Skeletal muscle tissue (tissue), 4 donors: ENCODE data around the gene EPHA7. TPM values are rescaled to one million over a fixed set of nuclear protein-coding genes. Genes with fewer than 3 reads are reported as not detected.

Source experiments
- H3K27ac ChIP-seq: one replicate; pipeline ENCODE4 v1.7.0; 2013; ENCODE audit warnings: mild to moderate bottlenecking, low read depth, low read length, inconsistent platforms
- H3K27me3 ChIP-seq, 3 donors: one replicate each; pipeline ENCODE4 v1.7.0; 2013; ENCODE audit warnings: low read length in 3 of 3; ENCODE audit not compliant: control insufficient read depth in 3 of 3, insufficient read depth in 3 of 3
- H3K36me3 ChIP-seq, 3 donors: one replicate each; pipeline ENCODE4 v1.7.0; 2013; ENCODE audit warnings: low read length in 3 of 3; ENCODE audit not compliant: control insufficient read depth in 3 of 3, insufficient read depth in 3 of 3
- H3K4me1 ChIP-seq, 3 donors: one replicate each; pipeline ENCODE4 v1.7.0; 2013; ENCODE audit warnings: low read length in 3 of 3, mild to moderate bottlenecking in 3 of 3; ENCODE audit not compliant: control insufficient read depth in 3 of 3, insufficient read depth in 3 of 3
- H3K4me3 ChIP-seq, 3 donors: one replicate each; pipeline ENCODE4 v1.7.0; 2013; ENCODE audit warnings: low read length in 3 of 3
- H3K9ac ChIP-seq, 3 donors: one replicate each; pipeline ENCODE4 v1.7.0; 2013; ENCODE audit warnings: low read length in 3 of 3, mild to moderate bottlenecking in 3 of 3, moderate library complexity in 2 of 3, low read depth in 1 of 3
- H3K9me3 ChIP-seq, 3 donors: one replicate each; pipeline ENCODE4 v1.7.0; 2013; ENCODE audit warnings: low read length in 3 of 3; ENCODE audit not compliant: control insufficient read depth in 3 of 3
- total RNA-seq: library from RNA; depleted of rRNA; stranded (reverse); fragments of >200 nt; gene quantifications from one replicate; pipeline ENCODE4 v1.2.3, GENCODE V29; 2014
- donor health status: Osteomylitis.

The EPHA7 gene
- total RNA-seq, 1 donor from 2014 or later = 8.4 TPM

GRCh38 chr6:93337772-93338394 lies 81.5 kb downstream of the EPHA7 start:
- no peaks in the 10 kb centered on the region for H3K36me3 ChIP-seq
- H3K4me3 ChIP-seq = no peak overlapping the region
- no peak overlapping the region for H3K27ac ChIP-seq
- no peaks in the 10 kb centered on the region for H3K27me3 ChIP-seq
- H3K9me3 ChIP-seq = no peaks in the 10 kb centered on the region
- H3K4me1 ChIP-seq = no peaks in the 10 kb centered on the region
- no peak overlapping the region for H3K9ac ChIP-seq

- no peaks in the 10 kb centered on the region for H3K4me1 ChIP-seq
- no peaks in the 10 kb centered on the region for H3K36me3 ChIP-seq
- no peaks in the 10 kb centered on the region for H3K9me3 ChIP-seq
- no peak overlapping the region for H3K4me3 ChIP-seq
- H3K27ac ChIP-seq = no peak overlapping the region
- H3K27me3 ChIP-seq = no peaks in the 10 kb centered on the region
- H3K9ac ChIP-seq = no peak overlapping the region
Measured at GRCh38 chr6:93337014-93337413, 82.3 kb downstream of the EPHA7 start.

GRCh38 chr6:93329301-93330000 lies 89.9 kb downstream of the EPHA7 start:
- Histone ChIP-seq H3K27me3 (no peaks in the 10 kb centered on the region), H3K4me3 (no peak overlapping the region), H3K4me1 (no peaks in the 10 kb centered on the region), H3K9ac (no peak overlapping the region), H3K9me3 (no peaks in the 10 kb centered on the region), H3K27ac (no peak overlapping the region), H3K36me3 (no peaks in the 10 kb centered on the region)

GRCh38 chr6:93327857-93328256 lies 91.5 kb downstream of the EPHA7 start:
- Histone ChIP-seq H3K4me1 (no peaks in the 10 kb centered on the region), H3K36me3 (no peaks in the 10 kb centered on the region), H3K27ac (no peak overlapping the region)

GRCh38 chr6:93325761-93326160 lies 93.6 kb downstream of the EPHA7 start:
- H3K9ac ChIP-seq = no peak overlapping the region
- H3K4me1 ChIP-seq = no peaks in the 10 kb centered on the region
- no peaks in the 10 kb centered on the region for H3K36me3 ChIP-seq
- no peaks in the 10 kb centered on the region for H3K27me3 ChIP-seq
- no peak overlapping the region for H3K4me3 ChIP-seq
- H3K9me3 ChIP-seq = no peaks in the 10 kb centered on the region
- no peak overlapping the region for H3K27ac ChIP-seq

More at GRCh38 chr6:93327857-93328256, 91.5 kb downstream of the EPHA7 start:
- Histone ChIP-seq H3K4me3 (no peak overlapping the region), H3K27me3 (no peaks in the 10 kb centered on the region), H3K9ac (no peak overlapping the region), H3K9me3 (no peaks in the 10 kb centered on the region)

- no peak overlapping the region for H3K9ac ChIP-seq
- no peaks in the 10 kb centered on the region for H3K36me3 ChIP-seq
- no peak overlapping the region for H3K4me3 ChIP-seq
- no peaks in the 10 kb centered on the region for H3K4me1 ChIP-seq
- H3K27me3 ChIP-seq = no peaks in the 10 kb centered on the region
- no peak overlapping the region for H3K27ac ChIP-seq
- H3K9me3 ChIP-seq = no peaks in the 10 kb centered on the region
Measured at GRCh38 chr6:93323630-93324029, 95.7 kb downstream of the EPHA7 start.

GRCh38 chr6:93322651-93323050 lies 96.7 kb downstream of the EPHA7 start:
- Histone ChIP-seq H3K4me1 (no peaks in the 10 kb centered on the region), H3K27ac (no peak overlapping the region), H3K9me3 (no peaks in the 10 kb centered on the region), H3K4me3 (no peak overlapping the region), H3K9ac (no peak overlapping the region), H3K27me3 (no peaks in the 10 kb centered on the region), H3K36me3 (no peaks in the 10 kb centered on the region)

GRCh38 chr6:93319304-93319703 lies 100.1 kb downstream of the EPHA7 start:
- no peak overlapping the region for H3K27ac ChIP-seq
- H3K36me3 ChIP-seq = no peaks in the 10 kb centered on the region
- H3K4me1 ChIP-seq = no peaks in the 10 kb centered on the region
- no peaks in the 10 kb centered on the region for H3K9me3 ChIP-seq
- no peaks in the 10 kb centered on the region for H3K27me3 ChIP-seq
- no peak overlapping the region for H3K9ac ChIP-seq
- H3K4me3 ChIP-seq = no peak overlapping the region

- H3K4me3 ChIP-seq = no peak overlapping the region
- H3K9ac ChIP-seq = no peak overlapping the region
- no peak overlapping the region for H3K27ac ChIP-seq
Measured at GRCh38 chr6:93318121-93318520, 101.2 kb downstream of the EPHA7 start.

GRCh38 chr6:93317592-93317991 lies 101.8 kb downstream of the EPHA7 start:
- Histone ChIP-seq H3K9me3 (no peaks in the 10 kb centered on the region), H3K4me3 (no peak overlapping the region)

More at GRCh38 chr6:93318121-93318520, 101.2 kb downstream of the EPHA7 start:
- Histone ChIP-seq H3K9me3 (no peaks in the 10 kb centered on the region), H3K27me3 (no peaks in the 10 kb centered on the region), H3K36me3 (no peaks in the 10 kb centered on the region), H3K4me1 (no peaks in the 10 kb centered on the region)

More at GRCh38 chr6:93317592-93317991, 101.8 kb downstream of the EPHA7 start:
- no peaks in the 10 kb centered on the region for H3K4me1 ChIP-seq
- no peak overlapping the region for H3K9ac ChIP-seq
- no peak overlapping the region for H3K27ac ChIP-seq
- no peaks in the 10 kb centered on the region for H3K27me3 ChIP-seq
- H3K36me3 ChIP-seq = no peaks in the 10 kb centered on the region
